Skeletal muscle satellite cell (primary cell): ENCODE data around the gene CATSPER4. TPM values are rescaled to one million over a fixed set of nuclear protein-coding genes. Genes with fewer than 3 reads are reported as not detected.

Experiments used
- H3K27me3 ChIP-seq: 2 replicates; pipeline ENCODE4 v1.7.0; 2013; ENCODE audit warnings: low read length; ENCODE audit not compliant: control insufficient read depth, insufficient read depth
- H3K36me3 ChIP-seq: 2 replicates; pipeline ENCODE4 v1.7.0; 2013; ENCODE audit warnings: mild to moderate bottlenecking, control low read depth, low read length; ENCODE audit not compliant: insufficient read depth
- H3K4me1 ChIP-seq: 2 replicates; pipeline ENCODE4 v1.7.0; 2013; ENCODE audit warnings: low read length; ENCODE audit not compliant: control insufficient read depth, insufficient read depth
- H3K4me2 ChIP-seq: 2 replicates; pipeline ENCODE4 v1.7.0; 2013; ENCODE audit warnings: mild to moderate bottlenecking, low read length
- H3K4me3 ChIP-seq: 2 replicates; pipeline ENCODE4 v1.7.0; 2013; ENCODE audit warnings: low read length
- H3K9ac ChIP-seq: 2 replicates; pipeline ENCODE4 v1.7.0; 2013; ENCODE audit warnings: mild to moderate bottlenecking, low read depth, low read length, moderate library complexity
- H3K9me3 ChIP-seq: replicated peaks from 2 replicates; pipeline ENCODE4 v1.7.0; 2013; ENCODE audit warnings: mild to moderate bottlenecking, control low read depth, low read length
- total RNA-seq: library from RNA; depleted of rRNA; stranded (reverse); fragments of >200 nt; gene quantifications from 2 replicates; pipeline ENCODE4 v1.2.3, GENCODE V29; 2012; rRNA removed

CATSPER4 gene
- not detected in 2 replicates for total RNA-seq

DNA sequence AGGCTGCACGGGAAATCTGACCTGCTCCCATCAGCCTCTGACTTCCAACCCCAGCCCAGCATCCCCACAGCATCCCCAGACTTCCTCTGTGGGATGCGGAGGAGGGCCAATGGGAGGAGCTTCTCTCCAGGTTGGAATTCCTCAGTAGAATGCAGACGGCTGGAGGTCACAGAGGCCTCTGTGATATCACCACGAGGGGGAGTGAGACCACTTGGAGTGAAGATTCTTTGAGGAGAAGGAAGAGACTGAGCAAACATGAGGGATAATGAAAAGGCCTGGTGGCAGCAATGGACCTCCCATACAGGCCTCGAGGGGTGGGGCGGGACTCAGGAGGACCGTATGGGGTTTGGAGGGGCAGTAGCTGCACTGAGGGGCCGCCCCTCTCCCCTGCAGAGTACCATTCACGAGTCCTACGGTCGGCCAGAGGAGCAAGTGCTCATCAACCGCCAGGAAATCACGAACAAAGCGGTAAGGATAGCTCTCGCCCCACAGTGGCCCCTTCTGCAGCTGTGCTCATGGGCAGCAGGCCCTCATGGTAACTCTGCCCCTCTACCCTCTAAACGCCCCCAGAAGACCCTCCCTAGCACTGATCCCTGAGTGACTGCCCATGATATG lies at the start of gene CATSPER4:
Gene CATSPER4, plus strand, starts transcription at position 230 of the 615 bp plus-strand sequence. Its CDS starts 26 bp downstream, at position 256.
- no peaks in the 10 kb centered on the region for H3K9me3 ChIP-seq
- H3K4me3 ChIP-seq = no peak within 1 kb of the TSS
- peaks cover 19% of the 10 kb centered on the region for H3K27me3 ChIP-seq

DNA sequence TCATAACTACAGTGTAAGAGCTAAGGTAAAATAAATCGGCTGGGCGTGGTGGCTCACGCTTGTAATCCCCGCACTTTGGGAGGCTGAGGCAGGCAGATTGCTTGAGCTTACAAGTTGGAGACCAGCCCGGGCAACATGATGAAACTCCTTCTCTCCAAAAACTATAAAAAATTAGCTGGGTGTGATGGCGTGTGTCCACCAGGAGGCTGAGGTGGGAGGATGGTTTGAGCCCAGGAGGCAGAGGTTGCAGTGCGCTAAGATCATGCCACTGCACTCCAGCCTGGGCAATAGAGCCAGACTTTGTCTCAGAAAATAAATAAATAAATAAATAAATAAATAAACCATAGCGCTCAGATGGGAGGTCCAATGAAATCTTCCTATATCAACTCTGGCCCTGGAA lies 48.2 kb upstream of the CATSPER4 start:
- Histone ChIP-seq H3K4me1 (no peaks in the 10 kb centered on the region), H3K27me3 (peaks cover 11% of the 10 kb centered on the region), H3K9me3 (no peaks in the 10 kb centered on the region), H3K4me3 (no peak overlapping the region), H3K9ac (no peak overlapping the region), H3K4me2 (no peak overlapping the region), H3K36me3 (no peaks in the 10 kb centered on the region)

More for the DNA sequence above, at the start of gene CATSPER4:
- Histone ChIP-seq H3K36me3 (no peaks in the 10 kb centered on the region), H3K9ac (no peak within 1 kb of the TSS), H3K4me1 (no peaks in the 10 kb centered on the region), H3K4me2 (no peak within 1 kb of the TSS)

DNA sequence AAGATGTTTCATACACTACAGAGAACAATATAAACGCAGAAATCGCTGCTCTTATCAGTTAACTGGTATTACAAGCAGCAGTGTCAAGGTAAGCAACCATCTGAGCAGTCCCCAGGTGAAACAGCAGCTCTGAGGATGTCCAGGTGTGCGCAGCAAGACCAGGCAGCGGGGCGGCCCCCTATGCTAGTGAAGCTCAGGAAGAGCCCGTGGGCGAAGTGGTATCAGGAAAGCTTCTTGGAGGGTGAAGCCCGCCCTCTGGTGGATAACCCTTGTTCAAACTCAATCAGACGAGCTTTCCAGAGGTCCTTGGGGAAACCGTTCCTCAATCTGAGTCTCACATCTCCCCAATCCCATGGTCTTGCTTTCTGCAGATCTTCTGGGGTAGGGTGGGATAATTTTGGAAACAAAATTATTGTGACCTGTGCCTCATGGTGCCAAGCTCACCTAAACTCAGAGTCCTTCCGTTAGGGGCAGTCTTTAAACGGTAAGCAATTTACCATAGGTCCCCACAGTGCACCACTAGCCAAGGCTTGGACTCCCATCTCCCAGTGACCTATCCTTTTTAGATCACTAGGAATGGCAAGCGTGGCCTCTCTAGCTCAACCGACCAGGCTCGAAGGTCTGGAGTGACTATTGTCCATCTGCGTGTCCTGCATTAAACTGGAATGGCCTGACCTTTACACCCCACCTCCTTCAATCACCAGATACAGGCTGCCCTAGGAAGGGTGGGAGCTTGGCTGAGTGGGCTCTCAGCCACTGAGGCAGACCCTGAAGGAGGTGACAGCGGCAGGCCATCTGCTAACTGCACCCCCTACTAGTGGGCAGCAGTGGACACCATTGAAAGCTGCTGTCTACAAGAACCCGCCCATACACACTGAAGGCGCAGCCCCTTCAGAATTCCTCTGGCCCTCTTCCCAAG lies 45.1 kb upstream of the CATSPER4 start:
- Histone ChIP-seq H3K4me3 (no peak overlapping the region), H3K36me3 (no peaks in the 10 kb centered on the region), H3K4me1 (no peaks in the 10 kb centered on the region), H3K9ac (no peak overlapping the region), H3K27me3 (peaks cover 26% of the 10 kb centered on the region), H3K4me2 (no peak overlapping the region), H3K9me3 (no peaks in the 10 kb centered on the region)

DNA sequence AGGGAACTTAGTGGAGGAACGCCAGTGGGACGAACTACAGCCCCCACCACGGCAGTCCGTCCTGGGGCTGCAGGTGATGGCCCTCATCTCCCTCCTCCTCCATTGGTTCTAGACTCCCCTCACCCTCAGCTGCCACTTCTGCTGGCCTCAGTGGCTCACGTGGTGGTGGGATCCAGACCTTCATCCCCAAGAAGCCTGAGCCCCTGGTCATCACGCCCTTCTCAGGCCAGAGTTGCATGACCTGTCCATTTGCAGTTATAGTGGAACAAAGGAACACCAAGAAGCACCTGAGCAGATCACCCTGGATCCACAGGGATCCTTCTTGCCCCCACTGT lies 44.5 kb upstream of the CATSPER4 start:
- Histone ChIP-seq H3K27me3 (peaks cover 30% of the 10 kb centered on the region), H3K9ac (no peak overlapping the region)

DNA sequence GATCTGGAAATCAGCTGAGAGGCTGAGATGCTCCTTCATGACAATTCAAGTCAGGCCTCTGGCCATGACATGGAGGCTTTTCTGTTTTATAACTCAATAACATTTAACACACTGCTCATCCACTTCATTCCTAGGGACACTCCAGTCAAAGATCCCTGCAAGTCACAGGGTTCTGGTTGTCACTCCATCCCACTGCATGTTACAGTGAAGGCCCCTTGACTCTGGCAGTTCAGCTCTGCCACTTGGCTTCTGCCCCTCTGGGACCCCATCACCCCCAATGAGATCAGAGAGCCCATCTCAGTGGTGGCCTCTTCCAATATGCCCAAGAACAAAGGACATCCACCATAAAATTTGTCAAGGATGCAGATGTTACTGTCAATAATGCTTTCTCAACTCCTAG lies 41.5 kb upstream of the CATSPER4 start:
- Histone ChIP-seq H3K4me1 (no peaks in the 10 kb centered on the region), H3K27me3 (peaks cover 39% of the 10 kb centered on the region), H3K4me2 (no peak overlapping the region), H3K9ac (no peak overlapping the region), H3K4me3 (no peak overlapping the region), H3K36me3 (no peaks in the 10 kb centered on the region), H3K9me3 (no peaks in the 10 kb centered on the region)

More for the DNA sequence above, 44.5 kb upstream of the CATSPER4 start:
- Histone ChIP-seq H3K4me1 (no peaks in the 10 kb centered on the region), H3K36me3 (no peaks in the 10 kb centered on the region), H3K9me3 (no peaks in the 10 kb centered on the region), H3K4me2 (no peak overlapping the region), H3K4me3 (no peak overlapping the region)

DNA sequence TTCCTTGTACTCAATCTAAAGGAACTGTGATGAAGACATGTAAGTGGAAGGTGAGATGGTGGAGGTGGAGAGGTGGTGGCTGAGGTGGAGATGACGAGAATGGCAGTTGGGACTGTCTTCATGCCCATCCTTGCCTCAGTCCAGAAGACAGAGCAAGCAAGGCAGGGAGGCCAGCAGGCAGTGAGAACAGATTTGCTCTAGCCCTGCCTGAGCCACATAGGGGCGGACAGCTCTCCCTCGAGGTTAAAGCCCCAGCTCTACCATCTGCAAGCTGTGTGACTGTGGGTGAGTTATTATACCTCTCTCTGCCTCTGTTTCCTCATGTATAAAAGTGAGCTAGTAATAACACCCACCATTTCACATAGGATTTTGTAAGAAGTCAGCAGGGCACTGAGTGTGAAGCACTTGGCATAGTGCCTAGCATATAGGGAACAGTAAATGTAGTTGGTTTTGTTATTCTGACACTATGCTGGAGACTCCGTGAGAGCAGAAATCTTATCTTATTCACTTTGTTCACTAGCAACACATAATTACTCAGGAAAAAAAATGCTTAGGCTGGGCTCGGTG lies 36.4 kb upstream of the CATSPER4 start:
- no peaks in the 10 kb centered on the region for H3K36me3 ChIP-seq
- H3K4me3 ChIP-seq = no peak overlapping the region
- no peak overlapping the region for H3K4me2 ChIP-seq
- H3K4me1 ChIP-seq = no peaks in the 10 kb centered on the region
- H3K27me3 ChIP-seq = peaks cover 65% of the 10 kb centered on the region
- no peaks in the 10 kb centered on the region for H3K9me3 ChIP-seq
- H3K9ac ChIP-seq = no peak overlapping the region

DNA sequence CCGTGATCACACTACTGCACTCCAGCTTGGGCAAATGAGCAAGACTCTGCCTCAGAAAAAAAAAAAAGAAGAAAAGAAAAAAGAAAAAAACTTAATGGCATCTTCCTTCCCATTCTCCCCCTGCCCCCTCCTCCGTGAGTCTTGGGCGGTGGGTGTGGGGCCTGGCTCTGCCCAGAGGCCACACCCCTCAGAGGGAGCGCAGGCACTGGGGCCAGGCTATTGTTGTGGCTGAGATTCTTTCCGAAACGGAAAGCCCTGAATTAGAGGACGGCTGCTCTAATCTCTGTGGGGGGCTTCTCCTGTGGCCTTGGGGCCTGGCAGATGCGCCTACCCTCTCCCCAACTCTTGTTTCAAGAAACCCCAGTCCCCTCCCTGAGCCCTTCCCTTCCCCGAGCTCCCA lies 35.7 kb upstream of the CATSPER4 start:
- H3K36me3 ChIP-seq = no peaks in the 10 kb centered on the region
- H3K9me3 ChIP-seq = no peaks in the 10 kb centered on the region
- H3K9ac ChIP-seq = no peak overlapping the region
- no peak overlapping the region for H3K4me2 ChIP-seq
- H3K4me1 ChIP-seq = no peaks in the 10 kb centered on the region
- peaks cover 60% of the 10 kb centered on the region for H3K27me3 ChIP-seq
- H3K4me3 ChIP-seq = no peak overlapping the region

DNA sequence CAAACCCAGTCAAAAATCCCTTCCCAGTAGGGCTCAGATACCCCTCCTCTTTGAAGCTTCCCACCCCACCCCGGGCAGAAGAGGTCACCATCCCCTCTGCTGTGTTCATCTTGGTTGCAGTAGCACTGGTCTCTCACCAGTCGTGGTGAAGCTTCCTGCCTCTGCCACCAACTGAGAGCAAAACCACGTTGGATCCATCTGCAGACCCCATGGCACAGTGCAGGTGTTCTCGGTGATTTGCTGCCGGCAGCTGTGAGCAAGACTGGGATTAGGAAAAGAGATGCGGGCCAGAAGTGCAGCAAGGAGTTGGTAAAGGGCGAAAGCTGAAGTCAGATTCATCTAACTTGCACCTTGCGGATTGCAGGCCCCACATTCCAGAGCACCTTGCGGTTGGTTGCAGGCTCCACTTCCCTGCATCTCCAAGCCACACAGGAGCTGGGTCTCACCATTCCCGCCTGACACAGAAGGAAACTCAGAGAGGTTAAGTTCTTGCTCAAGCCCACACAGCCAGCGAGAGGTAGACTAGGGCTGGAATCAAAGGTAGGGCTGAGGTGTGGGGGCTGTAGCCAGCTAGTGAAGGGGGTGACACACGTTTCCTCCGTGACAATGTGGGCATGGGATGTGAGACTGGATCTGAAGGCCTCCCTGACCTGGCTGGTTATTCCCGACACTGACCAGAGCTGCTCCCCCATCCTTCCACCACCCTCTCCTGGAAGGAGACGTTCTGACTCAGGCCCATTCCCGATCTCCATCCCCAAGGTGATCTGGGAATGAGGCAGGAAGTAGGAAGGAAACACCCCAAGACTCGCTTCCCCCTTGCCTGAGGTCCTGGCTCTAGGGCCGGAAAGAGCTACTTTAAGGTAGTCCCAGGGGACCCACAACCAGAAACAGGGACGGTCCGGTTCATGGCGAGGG lies 34.8 kb upstream of the CATSPER4 start:
- Histone ChIP-seq H3K4me3 (no peak overlapping the region), H3K9ac (no peak overlapping the region), H3K4me1 (no peaks in the 10 kb centered on the region), H3K4me2 (no peak overlapping the region), H3K27me3 (peaks cover 52% of the 10 kb centered on the region), H3K9me3 (no peaks in the 10 kb centered on the region), H3K36me3 (no peaks in the 10 kb centered on the region)

DNA sequence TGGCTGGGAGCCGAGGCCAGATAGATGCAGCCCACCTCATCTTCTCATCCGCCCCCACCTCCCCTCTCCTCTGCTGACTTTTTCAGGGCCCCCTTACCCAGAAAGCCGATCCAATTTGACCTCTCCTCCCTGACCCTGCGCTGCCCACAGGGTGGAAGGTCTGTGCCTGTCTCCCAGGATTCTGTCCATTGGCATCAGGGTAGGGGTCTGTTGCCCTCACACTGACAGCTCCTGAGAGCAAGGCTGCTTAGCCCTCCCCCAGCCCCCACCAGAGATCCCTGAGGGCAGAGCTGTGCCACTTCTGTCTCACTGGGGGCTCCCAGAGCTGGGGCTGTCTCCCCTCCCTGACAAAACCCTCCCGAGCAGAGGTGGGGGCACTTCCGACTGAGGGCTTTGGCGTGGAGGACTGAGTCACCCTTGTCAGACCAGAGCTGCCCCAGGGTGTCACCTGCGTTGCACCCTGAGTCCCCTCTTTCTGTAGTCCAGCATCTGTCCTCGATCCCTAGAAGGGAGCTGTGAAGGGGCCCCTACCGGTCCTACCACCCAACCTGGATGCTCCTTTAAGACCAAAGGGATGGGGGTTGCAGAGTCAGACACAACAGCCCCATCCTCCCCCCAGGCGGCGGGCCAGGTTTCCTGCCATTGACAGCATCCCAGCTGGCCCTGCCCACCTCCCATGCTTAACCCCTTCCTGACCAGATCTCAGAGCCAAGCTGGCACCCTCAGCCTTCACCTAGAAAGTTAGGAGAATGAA lies 33.9 kb upstream of the CATSPER4 start:
- H3K36me3 ChIP-seq = no peaks in the 10 kb centered on the region
- no peak overlapping the region for H3K4me2 ChIP-seq
- no peaks in the 10 kb centered on the region for H3K9me3 ChIP-seq
- H3K4me3 ChIP-seq = no peak overlapping the region
- H3K4me1 ChIP-seq = peaks cover 4% of the 10 kb centered on the region
- H3K9ac ChIP-seq = no peak overlapping the region
- H3K27me3 ChIP-seq = peaks cover 55% of the 10 kb centered on the region

DNA sequence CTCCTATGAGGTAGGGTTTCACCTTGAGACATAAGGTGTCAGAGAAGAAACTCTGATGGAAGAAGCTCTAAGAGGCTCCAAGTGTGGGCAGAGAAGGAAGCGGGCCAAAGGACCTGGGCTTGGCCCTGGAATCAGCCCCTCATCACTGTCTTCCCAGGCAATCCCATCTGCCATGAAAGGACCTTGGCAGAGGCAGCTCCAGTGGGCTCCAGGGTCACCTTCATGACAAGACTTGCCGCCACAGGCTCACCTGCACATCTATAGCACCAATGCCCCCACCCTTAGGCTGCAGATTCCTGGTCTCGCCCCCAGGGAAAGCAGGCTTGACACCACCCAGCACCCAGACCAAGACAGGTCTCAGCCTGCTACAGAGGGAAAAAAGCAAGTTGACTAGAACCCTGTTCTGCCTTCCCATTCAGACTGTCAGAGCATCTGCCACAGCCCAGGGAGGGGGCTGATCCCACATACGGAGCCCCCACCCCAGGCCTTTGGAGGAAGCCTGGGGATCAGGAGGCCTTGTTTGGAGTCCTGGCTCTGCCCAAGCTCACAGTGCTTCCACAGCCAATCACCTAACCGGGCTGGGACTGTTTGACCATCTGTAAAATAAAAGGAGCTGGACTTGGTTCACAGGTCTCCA lies 32.0 kb upstream of the CATSPER4 start:
- H3K9me3 ChIP-seq = no peaks in the 10 kb centered on the region
- peaks cover 54% of the 10 kb centered on the region for H3K27me3 ChIP-seq
- H3K4me2 ChIP-seq = no peak overlapping the region
- peaks cover 13% of the 10 kb centered on the region for H3K4me1 ChIP-seq
- no peaks in the 10 kb centered on the region for H3K36me3 ChIP-seq
- H3K9ac ChIP-seq = no peak overlapping the region
- H3K4me3 ChIP-seq = no peak overlapping the region
